GM11168 (cell line): ENCODE data around the gene NLRP12.
"Not testable (repeated sequence)": the region's sequence is repeated elsewhere in the genome, so short reads cannot be mapped to it uniquely, and the experiment has no call there.

ENCODE experiments used
- in situ Hi-C: fragments of 300-500 bp; cut with MboI; formaldehyde crosslinking; loops from one replicate; pipeline ENCODE4 v1.12.0; 2022; ENCODE audit warnings: low sequenced_read_pairs; ENCODE audit not compliant: unreplicated experiment

Gene NLRP12

DNA sequence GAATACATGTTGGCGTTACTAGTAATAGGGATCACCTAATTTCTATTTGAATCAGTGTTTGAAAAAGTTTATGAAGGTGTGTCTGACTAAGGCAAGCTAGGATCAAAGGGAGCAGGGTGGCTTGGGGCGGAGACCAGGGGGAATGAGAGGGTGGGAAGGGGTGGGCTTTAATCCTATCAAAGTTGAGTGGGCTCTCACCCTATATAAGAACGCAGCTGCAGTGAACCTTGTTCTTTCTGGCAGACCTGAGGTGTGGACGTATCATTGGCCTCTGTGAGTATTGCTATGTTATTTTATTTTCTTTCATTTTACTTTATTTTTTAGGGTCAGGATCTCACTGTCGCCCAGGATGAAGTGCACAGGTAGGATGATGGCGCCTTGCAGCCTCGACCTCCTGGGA is 37.4 kb downstream of the NLRP12 start:
- in situ Hi-C loops, result no loop called here

DNA sequence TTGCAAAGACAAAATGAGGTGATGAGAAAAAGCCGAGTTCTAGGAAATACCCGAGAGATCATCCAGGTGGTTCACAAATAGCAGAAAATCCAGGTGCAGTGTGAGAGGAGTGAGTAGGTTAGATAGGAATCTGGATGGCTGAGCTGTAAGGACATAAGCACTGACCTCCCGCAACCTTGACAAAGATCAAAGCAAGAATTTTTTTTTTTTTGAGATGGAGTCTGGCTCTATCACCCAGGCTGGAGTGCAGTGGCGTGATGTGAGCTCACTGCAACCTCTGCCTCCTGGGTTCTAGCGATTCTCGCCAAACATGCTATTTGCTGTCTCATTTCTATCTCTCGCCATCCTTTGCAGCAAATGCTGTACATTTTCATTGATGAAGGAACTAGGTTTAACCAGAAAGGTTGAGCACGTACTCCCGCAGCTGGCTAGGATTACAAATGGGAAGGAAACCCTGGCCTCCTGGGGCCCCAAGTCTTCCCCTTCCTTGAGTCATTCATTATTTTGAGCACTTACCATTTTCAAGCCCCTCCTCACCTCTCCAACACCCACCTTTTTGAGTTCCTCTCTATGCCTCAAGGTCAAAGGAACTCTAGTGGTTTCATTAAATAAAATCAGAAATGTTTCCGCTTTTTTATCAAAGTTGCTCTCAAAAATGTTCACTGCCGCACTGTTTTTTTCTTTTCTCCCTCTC is 38.8 kb downstream of the NLRP12 start:
- in situ Hi-C loops, result no loop called here

DNA sequence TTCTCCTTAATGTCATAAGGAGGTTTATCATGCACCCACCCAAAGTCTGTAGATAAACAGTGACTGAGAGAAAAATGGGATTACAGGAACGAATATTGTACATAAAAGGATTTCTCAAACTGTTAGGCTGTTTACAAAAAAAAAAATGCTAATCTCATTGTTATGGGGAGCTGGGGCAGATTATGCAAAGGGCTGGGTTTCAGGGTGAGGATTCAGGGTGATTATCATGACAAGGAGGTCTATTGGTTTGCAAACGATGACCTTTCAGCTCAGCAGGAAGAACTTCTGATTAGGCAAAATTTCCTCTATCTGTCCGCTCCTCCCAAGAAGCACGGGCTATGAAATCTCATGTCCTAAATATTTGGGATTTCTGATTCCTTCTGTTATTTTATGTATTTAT is 41.4 kb downstream of the NLRP12 start:
- in situ Hi-C loops, result no loop called here

DNA sequence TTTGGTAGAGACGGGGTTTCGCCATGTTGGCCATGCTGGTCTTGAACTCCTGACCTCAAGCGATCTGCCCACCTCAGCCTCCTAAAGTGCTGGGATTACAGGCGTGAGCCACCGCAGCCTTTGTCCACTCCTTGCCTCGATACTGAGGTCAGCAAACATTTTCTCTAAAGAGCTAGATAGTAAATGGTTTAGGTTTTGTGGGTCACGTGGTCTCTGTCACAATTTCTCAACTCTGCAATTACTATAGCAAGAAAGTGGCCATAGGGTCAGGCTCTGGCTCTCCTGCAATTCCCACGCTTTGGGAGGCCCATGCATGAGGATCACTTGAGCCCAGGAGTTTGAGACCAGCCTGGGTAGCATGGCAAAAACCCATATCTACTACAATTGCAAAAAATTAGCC is 42.8 kb downstream of the NLRP12 start:
- in situ Hi-C loops, result not testable (repeated sequence)

DNA sequence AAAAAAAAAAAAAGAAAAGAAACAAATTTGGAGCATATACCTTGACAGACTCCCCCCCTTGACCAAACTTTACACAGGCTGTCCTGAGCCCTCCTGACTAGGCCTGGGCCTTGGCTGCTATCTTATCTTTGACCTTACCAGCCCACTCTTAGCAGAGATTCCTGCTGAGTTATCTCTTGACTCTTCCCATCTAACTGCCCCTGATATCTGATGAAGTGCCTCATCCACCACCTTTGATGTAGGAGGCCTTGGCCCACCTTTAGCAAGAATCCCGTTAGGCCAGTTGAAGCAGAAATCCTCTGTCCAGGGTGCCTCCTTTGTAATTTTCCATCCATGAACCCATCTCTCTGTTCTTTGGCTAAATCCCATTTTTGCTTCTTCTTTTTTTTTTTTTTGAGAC is 43.6 kb downstream of the NLRP12 start:
- in situ Hi-C loops, result no loop called here

DNA sequence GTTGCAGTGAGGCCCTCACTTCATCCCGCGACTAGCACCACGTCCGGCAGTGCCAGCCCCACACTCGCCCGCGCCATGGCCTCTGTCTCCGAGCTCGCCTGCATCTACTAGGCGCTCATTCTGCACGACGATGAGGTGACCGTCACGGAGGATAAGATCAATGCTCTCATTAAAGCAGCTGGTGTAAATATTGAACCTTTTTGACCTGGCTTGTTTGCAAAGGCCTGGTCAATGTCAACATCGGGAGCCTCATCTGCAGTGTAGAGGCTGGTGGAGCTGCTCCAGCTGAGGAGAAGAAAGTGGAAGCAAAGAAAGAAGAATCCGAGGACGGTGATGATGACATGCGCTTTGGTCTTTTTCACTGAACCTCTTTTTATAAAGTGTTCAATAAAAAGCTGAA is 48.6 kb downstream of the NLRP12 start:
- in situ Hi-C loops, result no loop called here

DNA sequence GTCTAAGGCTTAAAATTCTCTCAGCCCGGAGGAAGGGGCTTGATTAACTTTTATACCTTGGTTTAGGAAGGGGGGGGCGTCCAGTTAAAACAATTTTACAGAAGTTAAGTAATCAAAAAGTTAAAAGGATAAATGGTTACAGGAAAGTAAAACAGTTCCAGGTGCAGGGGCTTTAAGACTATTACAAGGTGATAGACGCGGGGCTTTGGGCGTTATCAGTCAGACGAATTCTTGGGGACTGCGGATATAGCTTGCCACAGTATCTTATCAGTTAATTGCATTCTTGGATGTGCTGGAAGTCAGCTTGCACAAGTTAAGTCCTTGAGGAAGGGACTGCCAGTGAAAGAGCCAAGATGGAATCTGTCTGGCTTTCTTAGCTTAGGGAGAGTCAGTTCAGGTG is 49.6 kb downstream of the NLRP12 start:
- in situ Hi-C loops, result not testable (repeated sequence)

DNA sequence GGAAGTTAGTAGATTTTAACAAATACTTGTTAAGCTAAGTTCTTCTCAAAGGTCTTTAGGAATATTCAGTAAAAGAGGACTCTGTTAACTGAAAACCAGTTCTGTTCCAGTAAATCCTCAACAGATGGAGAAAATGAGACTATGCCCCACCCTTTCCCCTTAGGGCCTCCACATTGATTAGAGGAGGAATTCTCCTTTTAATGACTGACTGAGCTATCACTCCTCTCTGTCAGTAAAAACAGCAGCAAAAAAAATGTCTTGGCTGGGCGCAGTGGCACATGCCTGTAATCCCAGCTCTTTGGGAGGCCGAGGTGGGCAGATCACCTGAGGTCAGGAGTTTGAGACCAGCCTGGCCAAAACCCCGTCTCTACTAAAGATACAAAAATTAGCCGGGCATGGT is 50.1 kb downstream of the NLRP12 start:
- in situ Hi-C loops, result no loop called here

DNA sequence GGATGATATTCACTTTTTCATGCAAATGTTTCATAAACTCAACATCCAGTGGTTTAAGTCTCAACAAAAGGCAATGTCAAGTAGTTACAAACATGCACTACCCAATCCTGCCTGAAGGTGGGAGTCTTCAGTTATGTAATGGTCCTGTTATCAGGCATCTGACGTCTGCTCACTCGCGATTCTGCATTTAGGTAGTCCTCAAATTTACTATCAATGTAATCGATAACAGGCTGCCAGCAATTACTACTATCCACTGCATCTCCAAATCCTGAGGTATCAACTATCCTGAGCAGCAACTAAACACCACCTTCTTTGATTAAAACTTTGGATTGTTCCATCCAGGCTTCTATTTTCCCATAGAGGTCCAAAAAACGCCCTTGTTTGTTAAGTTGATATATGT is 51.2 kb downstream of the NLRP12 start:
- in situ Hi-C loops, result no loop called here

DNA sequence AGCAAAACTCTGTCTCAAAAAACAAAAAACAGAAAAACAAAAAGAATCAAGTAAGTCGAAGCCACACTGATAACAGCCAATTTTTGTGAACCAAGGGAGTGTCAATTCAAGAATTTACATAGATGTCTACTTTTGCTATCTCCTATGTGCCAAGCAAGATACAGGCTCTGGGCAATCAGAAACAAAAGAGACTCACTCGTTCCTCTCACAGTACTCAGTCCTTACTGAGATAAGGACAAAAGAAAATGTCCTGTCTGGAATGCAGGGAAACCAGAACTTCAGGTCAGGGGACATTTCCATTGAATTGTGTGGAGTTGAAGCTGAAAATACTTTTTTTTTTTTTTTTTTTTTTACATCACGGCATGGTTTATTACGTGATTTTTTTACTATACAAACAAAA is 53.0 kb downstream of the NLRP12 start:
- in situ Hi-C loops, result no loop called here

DNA sequence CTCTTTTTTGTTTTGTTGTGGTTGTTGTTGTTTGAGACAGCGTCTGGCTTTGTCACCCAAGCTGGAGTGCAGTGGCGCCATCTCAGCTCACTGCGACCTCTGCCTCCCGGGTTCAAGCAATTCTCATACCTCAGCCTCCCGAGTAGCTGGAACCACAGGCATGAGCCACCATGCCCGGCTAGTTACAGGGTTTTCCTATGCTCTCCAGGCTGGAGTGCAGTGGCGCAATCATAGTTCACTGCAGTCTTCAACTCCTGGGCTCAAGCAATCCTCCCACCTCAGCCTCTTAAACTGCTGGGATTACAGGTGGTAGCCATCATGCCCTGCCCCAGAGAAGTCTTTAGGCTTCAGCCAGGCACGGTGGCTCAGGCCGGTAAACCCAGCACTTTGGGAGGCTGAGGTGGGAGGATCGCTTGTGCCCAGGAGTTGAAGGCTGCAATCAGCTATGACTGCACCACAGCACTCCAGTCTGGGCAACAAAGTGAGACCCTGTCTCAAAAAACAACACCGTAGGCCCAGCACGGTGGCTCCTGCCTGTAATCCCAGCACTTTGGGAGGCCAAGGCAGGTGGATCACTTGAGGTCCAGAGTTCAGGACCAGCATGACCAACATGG is 54.3 kb downstream of the NLRP12 start:
- in situ Hi-C loops, result not testable (repeated sequence)

DNA sequence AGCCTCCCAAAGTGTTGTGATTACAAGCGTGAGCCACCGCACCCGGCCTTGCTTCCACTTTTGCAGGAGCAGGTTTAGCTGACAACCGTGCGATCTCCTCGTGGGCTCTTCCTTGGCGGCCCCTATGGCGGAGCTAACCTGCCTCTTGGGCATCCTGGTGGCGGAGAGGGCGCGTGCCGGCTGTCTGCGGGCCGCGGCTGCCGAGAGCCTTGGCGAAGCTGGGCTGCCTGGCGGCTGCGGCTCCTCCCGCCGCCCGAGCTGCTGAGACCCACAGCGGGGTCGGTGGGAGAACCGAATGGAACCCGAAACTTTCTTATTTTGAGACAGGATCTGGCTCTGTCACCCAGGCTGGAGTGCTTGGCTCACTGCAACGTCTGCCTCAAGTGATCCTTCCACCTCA is 55.7 kb downstream of the NLRP12 start:
- in situ Hi-C loops, result no loop called here

DNA sequence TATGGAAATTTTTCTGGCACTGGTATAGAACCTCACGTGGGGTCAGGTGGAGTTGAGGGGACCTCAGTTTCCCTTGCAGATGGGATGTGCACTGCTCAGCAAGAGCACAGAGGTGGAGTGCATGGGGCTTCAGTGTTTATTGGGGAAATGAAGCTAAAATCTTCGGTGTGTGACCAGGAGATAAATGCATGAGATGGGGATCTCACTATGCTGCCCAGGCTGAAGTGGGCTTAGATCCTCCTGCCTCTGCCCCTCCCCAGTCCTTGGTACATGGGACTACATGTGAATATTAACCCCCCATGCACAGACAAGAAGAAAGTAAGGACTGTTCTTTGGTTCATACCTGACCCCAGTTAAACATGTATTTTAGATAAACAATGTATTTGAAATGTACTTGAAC is 65.1 kb downstream of the NLRP12 start:
- in situ Hi-C loops, result not testable (repeated sequence)
